NOMO-1 (cell line): ENCODE results near the gene STK24.

Source experiments
- DNase-seq, 2 experiments: peaks; one replicate each; lab custom pipeline; 2025; ENCODE audit not compliant: unreplicated experiment in 2 of 2; lab: John Stamatoyannopoulos, UW

The STK24 gene

DNA sequence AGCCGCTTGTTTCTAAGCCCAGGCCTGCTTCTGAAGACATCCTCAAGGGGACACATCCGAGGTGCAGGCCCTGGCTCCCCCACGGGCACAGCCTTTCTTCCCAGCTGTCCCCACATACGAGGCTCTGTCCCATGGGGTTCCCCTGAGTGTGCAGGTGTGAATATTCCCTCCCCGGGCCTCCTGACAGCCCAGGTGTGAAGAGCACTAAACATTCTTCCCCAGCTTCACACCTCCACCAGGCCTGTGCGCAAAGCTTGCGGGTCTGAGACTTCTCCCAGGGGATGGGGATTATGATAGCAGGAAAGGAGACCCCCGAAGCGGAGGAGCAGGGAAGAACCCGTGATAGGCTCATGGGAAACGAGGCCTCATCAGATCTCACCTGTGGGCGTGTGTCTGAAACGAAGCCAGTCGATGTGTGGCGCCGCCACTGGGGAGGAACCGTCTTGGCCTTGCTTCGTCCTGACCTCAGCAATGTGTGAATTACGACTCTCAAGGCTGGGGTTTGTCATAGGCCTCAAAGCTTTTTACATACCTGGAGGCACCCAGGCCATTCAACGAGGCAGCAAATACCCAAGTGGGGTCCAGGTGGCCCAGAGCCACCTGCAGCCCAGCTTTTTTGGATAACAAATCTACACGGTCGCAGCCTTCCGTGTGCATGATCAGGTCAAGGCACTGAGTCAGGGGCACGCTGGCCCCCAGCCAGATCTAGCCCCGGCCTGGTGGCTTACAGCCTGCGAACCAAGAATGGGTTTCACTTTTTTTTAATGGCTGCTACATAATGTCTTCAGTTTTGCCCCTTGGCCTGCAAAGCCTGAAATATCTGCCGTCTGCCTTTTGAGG is 134.3 kb downstream of the STK24 start:
- DNase-seq: no peak

- no peak for DNase-seq
Observed at GRCh38 chr13:98441056-98441676, 135.7 kb downstream of the STK24 start.

DNA sequence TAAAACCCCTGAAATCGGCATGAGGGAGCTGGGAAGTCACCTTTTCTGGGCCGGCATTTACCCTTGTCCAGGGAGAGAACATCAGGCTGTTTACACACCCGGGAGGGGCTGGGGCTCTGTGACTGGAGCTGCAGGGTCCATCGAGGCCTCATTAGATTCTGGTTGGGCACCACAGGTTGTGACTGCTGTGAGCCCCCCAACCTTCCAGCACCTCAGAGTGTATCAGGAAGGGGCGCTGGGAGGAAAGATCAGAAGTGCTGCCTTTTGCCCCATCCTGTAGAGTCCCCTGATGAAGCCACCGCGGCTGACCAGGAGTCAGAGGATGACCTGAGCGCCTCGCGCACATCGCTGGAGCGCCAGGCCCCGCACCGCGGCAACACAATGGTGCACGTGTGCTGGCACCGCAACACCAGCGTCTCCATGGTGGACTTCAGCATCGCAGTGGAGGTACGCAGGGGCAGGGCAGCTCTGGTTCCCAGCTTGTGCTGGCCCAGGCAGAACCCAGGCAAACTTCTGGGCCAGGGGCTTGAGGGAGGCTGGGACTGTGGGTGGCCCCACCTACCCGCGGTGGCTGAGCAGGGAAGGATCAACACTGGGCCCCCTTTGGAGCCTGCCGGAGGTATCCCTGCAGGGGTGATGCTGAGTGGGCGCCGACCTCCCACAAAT is 136.4 kb downstream of the STK24 start:
- DNase-seq: no peak

DNA sequence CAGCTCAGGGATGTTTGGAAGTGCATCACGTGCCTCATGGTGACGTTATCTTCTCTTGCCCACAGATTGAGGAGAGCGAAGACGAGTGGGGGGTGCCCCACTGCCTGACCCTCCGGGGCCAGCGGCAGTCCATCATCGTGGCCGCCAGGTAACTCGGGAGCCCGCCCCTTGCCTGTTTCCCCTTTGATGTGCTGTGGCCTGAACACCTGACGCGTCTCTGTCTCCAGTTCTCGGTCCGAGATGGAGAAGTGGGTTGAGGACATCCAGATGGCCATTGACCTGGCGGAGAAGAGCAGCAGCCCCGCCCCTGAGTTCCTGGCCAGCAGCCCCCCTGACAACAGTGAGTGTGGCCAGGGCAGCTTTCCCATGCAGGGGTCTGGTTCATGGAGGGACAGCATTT is 137.0 kb downstream of the STK24 start:
- no peak for DNase-seq

DNA sequence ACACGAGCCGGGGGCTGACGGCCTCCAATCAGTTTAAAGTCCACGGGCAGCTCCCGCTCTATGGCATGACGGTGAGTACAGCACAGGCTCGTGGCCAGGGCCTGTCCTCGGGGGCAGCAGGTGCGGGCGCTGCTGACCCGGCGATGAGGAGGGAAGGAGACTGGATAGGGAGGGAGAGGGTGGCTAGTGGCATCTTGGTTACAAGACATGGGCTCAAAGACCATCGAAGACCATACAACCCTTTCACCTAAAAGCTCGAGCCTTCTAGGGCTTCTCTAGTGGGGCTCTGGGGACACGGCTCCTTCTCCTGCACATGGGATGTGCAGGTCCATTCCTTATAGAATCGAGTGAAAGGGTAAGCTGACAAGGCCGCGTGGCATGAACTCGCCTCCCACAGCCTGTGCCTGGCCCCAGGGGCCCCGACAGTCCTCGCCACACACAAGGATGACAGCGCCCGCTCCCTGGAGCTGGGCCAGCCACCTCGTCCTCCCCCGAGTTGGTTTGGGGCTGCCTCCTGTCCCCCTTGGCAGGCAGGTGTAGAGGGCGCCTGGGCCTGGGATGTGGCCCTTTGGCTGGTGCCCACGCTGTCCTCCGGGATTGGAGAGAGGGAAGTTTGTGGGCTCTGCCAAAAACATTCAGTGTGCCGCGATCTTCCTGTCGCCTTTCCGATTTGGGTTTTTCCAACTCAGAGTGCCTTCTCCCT is 137.6 kb downstream of the STK24 start:
- no peak for DNase-seq

DNA sequence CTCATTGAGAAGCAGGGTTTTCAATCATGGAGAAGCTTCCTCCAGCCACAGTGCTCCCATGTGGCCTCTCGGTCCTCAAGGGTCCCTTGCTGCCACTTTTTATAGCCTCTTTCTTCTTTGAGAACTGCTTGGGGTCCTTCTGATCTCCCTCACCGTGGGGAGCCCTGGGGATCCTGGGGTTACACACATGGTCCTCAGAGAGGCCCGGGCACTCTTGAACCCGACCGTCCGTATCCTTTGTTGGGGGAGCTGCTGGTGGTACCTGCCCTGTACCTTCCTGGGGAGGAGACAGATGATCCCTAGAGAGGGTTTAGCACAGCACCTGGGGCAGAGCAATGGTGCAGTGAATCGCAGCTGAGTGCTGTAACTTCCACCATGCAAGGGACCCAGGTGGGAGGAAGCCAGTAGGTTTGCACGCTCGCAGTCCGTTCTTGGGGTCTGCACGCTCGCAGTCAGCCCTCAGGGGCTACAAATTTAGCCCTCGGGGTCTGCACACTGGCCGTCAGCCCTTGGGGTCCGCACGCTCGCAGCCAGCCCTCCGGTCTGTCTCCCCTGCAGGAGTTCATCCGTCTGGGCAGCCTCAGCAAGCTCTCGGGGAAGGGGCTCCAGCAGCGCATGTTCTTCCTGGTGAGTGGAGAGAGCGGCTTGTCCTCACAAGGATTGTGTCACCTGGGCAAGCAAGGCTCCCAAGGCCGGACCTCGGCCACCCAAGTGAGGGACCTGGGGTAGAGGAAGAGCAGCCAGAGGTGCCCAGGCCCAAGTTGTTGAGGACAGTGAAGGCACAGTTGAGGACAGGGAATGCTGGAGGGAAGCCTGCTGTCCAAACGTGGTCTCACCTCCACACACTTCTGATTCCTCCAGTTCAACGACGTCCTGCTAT is 138.4 kb downstream of the STK24 start:
- DNase-seq: no peak

- no peak for DNase-seq
Observed at GRCh38 chr13:98436233-98436910, 140.5 kb downstream of the STK24 start.

DNA sequence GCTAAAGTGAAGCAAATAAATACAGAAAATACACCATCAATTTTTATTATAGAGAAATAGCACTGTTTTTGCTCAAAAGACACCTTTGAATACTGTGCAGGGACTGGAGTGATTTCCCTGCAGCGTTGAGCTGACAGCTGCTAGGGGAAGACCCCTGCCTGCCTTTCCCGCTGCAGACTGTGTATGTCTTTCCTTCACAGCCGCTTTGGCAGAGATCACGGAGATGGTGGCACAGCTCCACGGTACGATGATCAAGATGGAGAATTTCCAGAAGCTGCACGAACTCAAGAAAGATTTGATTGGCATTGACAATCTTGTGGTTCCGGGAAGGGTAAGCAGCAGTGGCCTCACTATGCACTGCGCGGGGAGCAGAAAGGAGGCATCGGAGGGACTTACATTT is 141.5 kb downstream of the STK24 start:
- DNase-seq: no peak

DNA sequence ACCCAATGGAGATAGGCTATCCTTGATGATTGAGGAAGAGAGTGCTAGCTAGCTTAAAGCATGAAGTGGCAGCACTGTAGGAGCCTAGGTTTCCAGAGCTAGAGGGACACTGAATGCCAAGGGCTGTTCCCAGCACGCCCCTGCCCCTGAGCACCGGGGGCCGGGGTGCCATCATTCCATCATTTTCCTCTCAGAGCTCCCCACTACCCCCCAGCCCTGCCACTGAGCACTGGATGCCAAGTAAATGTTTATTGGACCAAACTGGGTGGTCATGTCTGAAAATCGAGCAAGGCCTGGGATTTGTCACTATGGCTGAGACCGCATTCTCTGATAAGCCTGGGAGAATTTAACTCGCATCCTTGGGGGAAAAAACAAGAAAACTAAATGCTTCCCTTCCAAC is 142.8 kb downstream of the STK24 start:
- no peak for DNase-seq

GRCh38 chr13:98433654-98434053 is 143.3 kb downstream of the STK24 start:
- DNase-seq: no peak

DNA sequence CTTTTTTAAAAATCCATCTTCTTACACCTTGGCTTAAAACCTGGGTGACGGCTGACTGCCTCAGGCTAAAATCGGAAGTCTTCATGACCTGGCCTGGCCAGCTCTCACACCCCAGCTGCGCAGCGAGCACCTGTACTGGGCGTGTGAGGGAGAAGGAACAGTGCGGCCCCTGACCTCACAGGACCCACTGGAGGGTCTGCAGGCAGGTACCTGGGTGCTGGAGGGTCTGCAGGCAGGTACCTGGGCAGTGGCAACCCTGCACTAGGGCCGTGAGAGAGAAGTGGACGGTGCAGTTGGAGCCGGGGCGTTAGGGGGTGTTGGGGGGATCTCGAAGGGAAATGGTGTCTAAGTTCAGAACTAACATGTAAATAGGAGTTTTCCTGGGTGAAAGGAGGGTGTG is 144.3 kb downstream of the STK24 start:
- no peak for DNase-seq

DNA sequence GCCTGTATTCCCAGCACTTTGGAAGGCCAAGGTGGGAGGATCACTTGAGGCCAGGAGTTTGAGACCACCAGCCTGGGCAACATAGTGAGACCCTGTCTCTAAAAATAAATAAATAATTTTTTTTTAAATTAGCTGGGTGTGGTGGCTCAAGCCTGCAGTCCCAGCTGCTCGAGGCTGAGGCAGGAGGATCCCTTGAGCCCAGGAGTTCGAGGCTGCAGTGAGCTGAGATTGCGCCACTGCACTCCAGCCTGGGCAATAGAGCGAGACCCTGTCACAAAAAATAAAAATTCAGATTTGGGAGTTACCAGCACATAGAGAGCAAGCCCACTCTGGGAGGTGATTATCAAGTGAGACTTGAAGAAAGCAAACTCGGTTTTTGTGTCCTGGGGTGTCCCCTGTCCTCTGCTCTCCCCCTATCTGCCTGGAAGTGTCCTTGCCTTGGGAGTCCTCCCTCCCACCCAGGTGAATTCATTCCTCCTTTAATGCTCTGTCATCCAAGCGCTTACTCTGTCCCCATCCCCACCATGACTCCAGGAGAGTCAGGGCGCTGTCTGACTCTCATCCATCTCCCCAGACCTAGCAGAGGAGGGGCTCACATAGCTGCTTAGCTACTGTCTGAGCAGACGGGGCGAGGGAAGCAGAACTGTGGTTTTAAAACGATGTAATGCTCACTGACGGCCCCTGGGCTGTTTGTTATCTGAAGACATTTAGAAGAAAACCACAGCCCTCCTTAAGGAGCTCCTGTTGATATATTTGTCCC is 146.8 kb downstream of the STK24 start:
- no peak for DNase-seq

DNA sequence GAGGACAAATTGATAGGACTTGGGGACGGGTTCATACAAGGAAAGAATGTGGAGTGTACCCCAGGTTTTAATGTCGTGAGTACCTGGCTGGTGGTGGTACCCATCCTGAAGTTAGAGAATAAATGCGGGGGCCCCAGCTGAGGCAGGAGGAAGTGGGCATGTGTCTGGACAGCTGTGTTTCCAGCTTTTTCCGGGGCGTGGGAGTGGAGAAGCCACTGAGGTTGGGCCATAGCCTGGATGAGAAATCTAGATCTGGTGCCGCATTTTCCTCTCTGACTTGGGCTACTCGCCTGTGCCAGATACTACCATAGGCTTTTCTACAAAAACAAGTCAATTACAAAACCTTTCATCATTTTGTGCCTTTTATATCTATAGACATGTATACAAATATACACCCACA is 147.4 kb downstream of the STK24 start:
- DNase-seq: no peak

DNA sequence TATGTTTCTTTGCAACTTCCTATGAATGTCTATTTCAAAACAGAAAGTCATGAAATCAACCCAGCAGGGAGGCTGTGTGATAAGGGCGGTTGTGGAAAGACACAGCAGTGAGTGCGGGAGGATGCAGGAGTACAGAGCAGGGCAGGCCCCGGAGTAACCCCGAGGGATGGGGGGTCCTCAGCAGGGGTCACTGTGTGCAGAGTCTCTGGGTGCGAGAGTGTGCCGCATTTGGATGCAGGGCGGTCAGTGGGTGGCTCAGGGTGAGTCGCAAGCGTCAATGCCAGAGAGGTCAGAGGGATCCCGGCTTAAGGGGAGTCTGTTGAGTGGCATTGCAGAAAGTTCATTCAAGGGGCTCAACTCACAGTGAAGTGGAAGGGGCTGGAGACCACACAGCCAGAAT is 147.8 kb downstream of the STK24 start:
- DNase-seq: no peak

GRCh38 chr13:98428256-98428966 is 148.5 kb downstream of the STK24 start:
- no peak for DNase-seq

- no peak for DNase-seq
Observed at GRCh38 chr13:98427331-98427995, 149.4 kb downstream of the STK24 start.

DNA sequence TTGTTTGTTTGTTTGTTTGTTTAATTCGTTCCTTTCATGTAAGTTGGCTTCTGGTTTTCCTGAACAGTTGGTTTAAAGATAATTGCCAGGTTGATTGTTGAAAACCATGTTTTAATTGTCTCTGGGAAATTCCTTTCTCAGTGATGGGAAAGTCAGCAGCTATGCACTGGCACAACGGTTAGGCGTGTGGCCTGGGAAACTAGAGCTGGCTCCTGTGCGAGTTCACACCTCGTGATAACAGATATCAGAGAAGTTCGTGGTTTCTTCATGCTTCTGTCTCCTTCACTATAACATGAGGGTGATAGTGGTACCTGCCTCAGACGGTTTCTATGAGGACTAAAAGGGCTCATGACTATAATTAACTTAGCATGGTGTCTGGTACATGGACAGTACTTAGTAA is 153.5 kb downstream of the STK24 start:
- no peak for DNase-seq

- no peak for DNase-seq
Observed at GRCh38 chr13:98422046-98422445, 154.9 kb downstream of the STK24 start.
